Left renal pelvis (tissue), 4 donors: Measurements from ENCODE around the gene NUCB1. TPM values are rescaled to one million over a fixed set of nuclear protein-coding genes. Genes with fewer than 3 reads are reported as not detected.

Experiments
- DNase-seq, 4 donors: peaks; one replicate each; pipeline ENCODE4 v3.0.0-alpha.2; 2013; ENCODE audit warnings: low read depth in 4 of 4, low spot score in 3 of 4
- polyA plus RNA-seq, 4 donors: library from polyadenylated mRNA; unstranded; fragments of 120-200 nt; gene quantifications; one replicate each; pipeline ENCODE4 v1.2.1, GENCODE V29; 2013; ENCODE audit not compliant: insufficient read length in 4 of 4

The NUCB1 gene
- polyA plus RNA-seq, 4 donors, result 223 to 314 (median 261) TPM

GRCh38 chr19:48928164-48929025, 28.3 kb downstream of the NUCB1 start:
- no peak for DNase-seq

GRCh38 chr19:48933382-48933932, 33.3 kb downstream of the NUCB1 start, which contains the start of gene DHDH:
Gene DHDH (plus strand): TSS chr19:48933699. CDS start chr19:48933722, 23 bp downstream.
- DNase-seq, result peak; percentile 56 to 73 (median 63)

DNA sequence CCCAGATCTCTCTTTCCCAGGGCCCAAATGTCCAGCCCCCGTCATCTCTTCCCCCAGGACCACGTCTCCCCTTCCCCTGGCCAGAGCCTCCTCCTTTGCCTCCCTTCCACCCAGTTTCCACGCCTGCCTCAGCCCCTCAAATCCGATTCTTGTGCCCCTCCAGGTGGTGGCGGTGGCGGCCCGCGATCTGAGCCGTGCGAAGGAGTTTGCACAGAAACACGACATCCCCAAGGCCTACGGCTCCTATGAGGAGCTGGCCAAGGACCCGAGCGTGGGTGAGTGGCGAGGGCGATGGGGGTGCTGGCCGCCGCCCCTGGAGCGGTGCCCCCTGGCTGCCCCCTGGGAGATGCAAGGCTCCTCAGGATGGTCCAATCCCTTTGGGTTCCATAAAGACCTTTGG, 34.7 kb downstream of the NUCB1 start:
- DNase-seq, result no peak

DNA sequence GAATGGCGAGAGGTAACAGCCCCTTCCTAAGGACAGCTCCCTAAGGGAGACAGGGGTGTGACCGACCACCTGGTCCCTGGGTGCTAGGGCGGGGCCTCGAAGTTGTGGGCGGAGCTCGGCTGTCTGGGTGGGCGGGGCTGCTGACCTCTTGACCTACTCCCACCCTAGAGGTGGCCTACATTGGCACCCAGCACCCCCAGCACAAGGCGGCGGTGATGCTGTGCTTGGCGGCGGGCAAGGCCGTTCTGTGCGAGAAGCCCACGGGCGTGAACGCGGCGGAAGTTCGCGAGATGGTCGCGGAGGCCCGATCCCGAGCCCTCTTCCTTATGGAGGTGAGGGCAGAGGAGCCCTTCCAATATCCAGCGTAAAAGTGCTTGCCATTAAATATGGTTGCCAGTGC, 35.8 kb downstream of the NUCB1 start:
- DNase-seq, result no peak

GRCh38 chr19:48938256-48938655, 38.1 kb downstream of the NUCB1 start:
- DNase-seq, result no peak

- DNase-seq, result no peak
Observed at GRCh38 chr19:48940902-48941301, 40.8 kb downstream of the NUCB1 start.

- DNase-seq, result no peak
Observed at GRCh38 chr19:48943081-48943480, 43.0 kb downstream of the NUCB1 start.

- DNase-seq, result no peak
Observed at GRCh38 chr19:48945415-48945814, 45.3 kb downstream of the NUCB1 start.

DNA sequence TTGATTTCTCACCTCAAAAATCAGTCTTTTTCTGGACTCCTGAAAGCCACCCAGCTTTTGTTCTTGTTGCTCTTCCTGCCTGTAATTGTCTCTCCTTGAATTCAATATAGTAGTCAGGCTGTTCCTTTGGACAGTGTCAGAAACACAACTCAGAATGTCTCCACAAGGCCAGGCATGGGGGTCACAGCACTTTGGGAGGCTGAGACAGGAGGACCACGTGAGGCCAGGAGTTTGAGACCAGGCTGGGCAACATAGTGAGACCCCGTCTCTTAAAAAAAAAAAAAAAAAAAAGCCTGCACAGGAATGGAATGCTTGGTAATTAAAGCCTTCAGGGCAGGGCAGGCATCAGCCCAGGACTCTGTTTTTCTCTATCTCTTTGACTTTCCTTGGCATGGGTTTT, 45.7 kb downstream of the NUCB1 start:
- no peak for DNase-seq

- no peak for DNase-seq
Observed at GRCh38 chr19:48946463-48947257, 46.5 kb downstream of the NUCB1 start.

GRCh38 chr19:48947258-48947542, 47.1 kb downstream of the NUCB1 start:
- no peak for DNase-seq

- no peak for DNase-seq
Observed at GRCh38 chr19:48950159-48950558, 50.0 kb downstream of the NUCB1 start.

GRCh38 chr19:48950830-48951519, 50.9 kb downstream of the NUCB1 start:
- no peak for DNase-seq

- DNase-seq, result no peak
Observed at GRCh38 chr19:48953141-48953540, 53.0 kb downstream of the NUCB1 start.

- DNase-seq, result no peak
Observed at GRCh38 chr19:48953990-48954594, 54.0 kb downstream of the NUCB1 start.

GRCh38 chr19:48954595-48955307, 54.6 kb downstream of the NUCB1 start, which contains the start of gene BAX:
Gene BAX (plus strand): TSS chr19:48954875. CDS start chr19:48954929, 54 bp downstream.
- peak; percentile 84 to 90 (median 85) for DNase-seq

DNA sequence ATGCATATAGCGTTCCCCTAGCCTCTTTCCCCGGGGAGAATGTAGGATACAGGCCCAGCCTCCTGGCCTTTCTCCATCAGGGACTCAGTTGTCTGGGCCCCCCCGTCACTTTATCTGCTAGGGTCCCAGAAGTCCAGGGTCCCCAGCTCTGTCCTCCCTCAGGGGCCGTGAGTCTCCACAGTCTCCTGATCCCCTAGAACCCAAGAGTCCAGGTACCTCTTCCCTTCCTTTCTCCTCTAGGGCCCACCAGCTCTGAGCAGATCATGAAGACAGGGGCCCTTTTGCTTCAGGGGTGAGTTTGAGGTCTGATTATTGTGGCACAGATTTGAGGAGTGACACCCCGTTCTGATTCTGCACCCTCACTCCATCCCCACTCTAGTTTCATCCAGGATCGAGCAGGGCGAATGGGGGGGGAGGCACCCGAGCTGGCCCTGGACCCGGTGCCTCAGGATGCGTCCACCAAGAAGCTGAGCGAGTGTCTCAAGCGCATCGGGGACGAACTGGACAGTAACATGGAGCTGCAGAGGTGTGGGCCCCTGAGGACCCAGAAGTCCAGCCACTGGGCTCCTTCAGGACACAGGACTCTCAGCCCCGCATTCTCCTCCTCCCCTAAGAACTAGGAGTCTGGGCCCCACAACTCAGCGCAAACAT, 55.3 kb downstream of the NUCB1 start:
- no peak for DNase-seq

DNA sequence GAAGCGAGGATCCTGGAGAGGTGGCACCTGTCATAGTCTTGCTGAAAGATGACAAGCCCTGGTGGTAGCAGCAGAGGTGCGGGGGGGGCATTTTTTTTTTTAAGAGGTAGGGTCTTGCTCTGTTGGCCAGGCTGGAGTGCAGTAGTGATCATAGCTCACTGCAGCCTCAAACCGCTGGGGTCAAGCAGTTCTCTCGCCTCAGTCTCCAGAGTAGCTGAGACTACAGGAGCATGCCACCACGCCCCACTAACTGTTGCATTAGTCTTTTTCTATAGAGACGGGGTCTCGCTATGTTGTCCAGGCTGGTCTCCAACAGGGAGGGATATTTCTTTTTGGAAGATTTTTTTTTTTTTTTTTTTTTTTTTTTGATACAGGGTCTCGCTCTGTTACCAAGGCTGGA, 57.9 kb downstream of the NUCB1 start:
- DNase-seq, result no peak
